Fibroblast of skin of abdomen (primary cell): ENCODE data around the gene CCDC69.
"Not testable (repeated sequence)": the region's sequence is repeated elsewhere in the genome, so short reads cannot be mapped to it uniquely, and the experiment has no call there.

ENCODE experiments used
- DNase-seq: peaks from one replicate; pipeline ENCODE4 v3.0.0-alpha.2; 2013

Gene CCDC69

GRCh38 chr5:151222054-151222789 is 1.7 kb downstream of the CCDC69 start:
- no peak for DNase-seq

- DNase-seq: no peak
Measured at GRCh38 chr5:151221574-151221973, 2.3 kb downstream of the CCDC69 start.

GRCh38 chr5:151219789-151220188 is 4.1 kb downstream of the CCDC69 start:
- DNase-seq: no peak

GRCh38 chr5:151219138-151219537 is 4.8 kb downstream of the CCDC69 start:
- no peak for DNase-seq

DNA sequence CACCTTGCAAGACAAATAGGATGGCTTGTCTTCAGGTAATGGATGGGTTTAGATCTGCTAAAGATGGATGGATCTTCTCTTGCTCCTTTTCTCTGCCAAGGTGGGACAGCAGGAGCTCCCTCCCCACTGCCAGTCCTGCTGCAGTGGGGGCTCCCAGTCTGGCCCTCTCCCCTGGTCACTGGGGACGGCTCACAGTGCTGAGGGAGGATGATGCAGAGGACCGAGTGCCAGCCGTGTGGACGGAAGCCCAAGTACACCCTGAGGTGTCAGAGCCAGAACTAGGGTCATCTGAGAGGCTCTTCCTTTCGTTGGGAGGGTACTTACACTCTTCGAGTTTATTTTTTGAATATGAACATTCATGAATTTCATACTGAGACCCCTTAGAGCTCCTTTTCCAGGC is 5.7 kb downstream of the CCDC69 start:
- DNase-seq: no peak

DNA sequence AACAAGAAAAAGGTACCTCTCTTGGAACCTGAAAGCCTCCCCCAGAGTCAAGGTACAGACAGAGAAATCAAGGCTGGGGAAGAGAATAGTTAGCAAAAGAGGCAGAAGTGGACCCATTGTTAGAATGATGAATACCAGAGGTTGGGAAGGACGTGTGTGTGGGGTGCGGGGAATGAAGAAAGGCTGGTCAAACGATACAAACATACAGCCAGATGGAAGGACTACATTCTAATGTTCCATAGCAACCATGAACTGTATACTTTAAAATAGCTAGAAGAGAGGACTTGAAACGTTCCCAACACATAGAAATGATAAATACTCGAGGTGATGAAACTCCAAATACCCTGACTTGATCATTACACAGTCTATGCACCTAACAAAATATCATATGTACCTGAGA is 7.1 kb downstream of the CCDC69 start:
- DNase-seq: no peak

- no peak for DNase-seq
Measured at GRCh38 chr5:151215546-151215880, 8.4 kb downstream of the CCDC69 start.

GRCh38 chr5:151214614-151215545 is 9.0 kb downstream of the CCDC69 start:
- DNase-seq: no peak

DNA sequence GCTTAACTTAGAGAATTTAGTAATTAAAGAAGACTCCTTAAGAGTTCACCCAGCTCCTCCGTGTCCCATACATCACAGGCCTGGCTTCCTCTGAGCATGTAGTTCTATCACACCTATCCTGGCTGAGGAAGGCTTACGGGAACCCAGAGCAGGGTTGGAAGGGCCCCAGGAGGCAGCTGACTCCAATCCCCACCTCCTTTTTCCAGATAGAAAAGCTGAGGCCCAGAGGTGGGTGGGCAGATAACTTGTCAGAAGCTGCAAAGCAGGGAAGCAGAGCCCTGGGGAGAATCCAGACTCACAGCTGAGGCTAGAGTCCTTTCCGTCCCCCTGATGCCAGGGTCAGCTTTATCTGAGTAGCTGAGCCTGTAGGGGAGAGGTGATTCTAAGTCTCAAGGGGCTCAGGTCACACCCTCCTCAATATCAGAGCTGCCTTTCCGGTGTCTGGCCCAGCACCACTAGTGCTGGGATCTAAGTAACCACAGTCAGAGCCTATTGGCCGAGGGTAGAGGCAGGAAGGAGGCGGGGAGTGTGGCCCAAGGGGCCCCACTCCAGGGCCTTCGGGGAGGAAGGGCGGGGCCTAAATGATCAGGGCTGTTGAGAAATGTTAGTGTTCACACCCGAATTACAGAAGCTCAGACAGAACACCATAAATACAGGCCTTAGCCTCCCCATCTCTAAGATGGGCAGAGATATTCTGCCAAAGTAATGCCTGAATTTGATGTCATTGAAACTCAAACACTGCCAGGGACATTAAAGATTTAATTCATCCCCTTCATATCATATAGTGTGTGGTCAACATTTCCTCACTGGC is 9.9 kb downstream of the CCDC69 start:
- DNase-seq: peak; percentile 34

- no peak for DNase-seq
Measured at GRCh38 chr5:151212406-151212798, 11.5 kb downstream of the CCDC69 start.

DNA sequence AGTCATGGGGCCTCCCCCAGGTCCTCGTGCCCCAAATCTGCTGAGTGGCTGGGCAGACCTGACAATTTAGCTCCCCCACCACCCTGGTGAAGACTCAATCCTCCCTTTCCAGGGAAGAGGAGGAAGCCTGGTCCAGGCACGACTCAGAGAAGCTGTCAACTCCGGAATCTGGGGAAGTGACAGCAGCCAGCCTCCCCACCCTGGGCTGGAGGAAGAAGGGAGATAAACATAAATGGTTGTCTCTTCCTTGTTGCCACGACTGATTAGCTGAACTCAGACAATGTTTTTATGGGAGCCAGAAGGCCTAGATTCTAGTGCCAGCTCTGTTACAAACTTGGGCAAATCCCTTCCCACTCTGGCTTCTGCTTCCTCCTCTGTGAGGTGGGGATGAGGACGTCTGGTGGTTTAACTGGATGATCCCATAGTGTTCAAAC is 15.4 kb downstream of the CCDC69 start:
- DNase-seq: no peak

DNA sequence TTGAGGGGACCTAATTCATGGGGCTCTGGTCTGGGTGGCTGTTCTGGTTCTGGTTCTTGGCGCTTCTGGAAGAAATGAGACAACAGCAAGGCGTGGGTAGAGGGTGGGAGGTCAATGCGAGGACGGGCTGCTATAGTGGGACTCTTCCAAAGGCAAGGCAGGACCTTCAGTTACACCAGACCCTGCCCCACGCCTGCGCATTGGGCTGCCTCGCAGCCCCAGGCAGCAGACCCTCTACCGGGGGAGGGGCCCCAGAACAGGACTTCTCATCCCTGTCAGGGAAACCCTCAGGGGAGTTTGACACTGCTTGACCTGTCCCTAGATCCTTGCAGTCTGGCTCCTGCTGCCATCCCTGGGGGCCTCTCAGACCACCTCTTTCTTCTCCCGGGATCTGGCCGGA is 18.5 kb downstream of the CCDC69 start:
- no peak for DNase-seq

DNA sequence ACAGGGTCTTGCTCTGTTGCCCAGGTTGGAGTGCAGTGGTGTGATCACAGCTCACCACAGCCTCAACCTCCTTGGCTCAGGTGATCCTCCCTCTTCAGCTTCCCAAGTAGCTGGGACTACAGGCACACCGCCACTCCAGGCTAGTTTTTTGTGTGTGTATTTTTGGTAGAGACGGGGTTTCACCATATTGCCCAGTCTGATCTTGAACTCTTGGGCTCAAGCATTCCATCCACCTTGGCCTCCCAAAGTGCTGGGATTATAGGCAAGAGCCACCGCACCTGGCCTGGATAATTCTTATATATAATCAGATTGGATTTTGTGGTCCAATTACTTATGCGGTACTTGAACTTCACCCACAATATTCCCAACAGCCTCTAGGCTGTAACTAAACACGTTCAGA is 19.8 kb downstream of the CCDC69 start:
- DNase-seq: no peak

- peak; percentile 70 for DNase-seq
Measured at GRCh38 chr5:151202381-151203139, 21.3 kb downstream of the CCDC69 start.

DNA sequence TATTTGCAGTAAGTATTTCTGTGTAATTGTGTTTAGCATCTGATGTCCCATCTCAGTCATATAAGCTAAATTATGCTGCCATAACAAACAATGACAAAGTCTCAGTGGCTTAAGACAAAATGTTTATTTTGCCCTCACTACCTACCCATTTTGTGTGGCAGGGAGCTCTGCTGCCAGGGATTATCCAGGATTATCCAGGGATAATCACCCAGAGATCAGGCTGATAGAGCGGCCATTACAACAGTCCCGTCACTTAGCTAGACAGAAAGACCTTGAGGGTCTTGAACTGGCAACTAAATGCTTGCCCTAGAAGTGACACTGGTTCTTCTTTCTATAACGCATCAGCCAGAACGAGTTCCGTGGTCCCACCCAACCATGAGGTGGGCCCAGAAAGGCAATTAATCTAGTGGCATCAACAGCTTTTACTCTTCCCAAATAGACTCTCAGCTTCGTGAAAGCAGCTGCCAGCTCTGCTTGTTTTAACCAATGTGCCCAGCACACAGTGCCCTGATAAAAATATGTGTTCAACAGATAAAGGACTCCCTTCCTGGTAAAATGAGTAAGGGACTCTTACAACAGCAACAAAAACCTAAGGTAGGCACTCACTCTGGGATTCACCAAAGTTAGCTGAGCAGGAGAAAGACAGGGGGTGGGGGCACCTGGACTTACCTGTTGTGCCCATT is 22.8 kb downstream of the CCDC69 start:
- no peak for DNase-seq

DNA sequence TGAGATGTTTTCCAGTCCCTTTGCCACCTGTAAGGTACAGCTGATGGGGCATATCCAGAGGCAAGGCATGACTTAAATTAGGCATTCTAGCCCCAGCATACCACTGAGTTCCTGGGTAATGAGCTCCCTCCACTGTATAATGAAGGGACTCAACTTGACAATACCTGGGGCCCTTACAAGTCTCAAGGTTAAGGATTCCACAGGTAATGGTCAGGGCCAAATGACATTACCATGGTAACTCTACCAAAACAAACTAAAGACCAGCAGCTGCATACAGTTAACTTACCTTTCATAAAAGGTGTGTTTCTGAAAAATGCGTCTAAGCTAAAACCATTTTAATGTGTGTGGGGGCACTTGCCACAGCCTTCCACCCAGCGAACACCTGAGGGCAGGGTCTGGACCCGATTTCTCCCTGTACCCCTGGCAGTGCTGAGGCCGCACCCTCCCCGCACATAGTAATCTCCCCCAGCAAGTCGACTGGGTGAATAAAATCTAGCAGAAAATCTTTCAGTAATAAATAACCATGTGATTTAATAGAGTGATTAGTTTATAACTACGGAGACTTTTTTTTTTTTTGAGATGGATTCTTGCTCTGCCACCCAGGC is 24.2 kb downstream of the CCDC69 start:
- DNase-seq: no peak

DNA sequence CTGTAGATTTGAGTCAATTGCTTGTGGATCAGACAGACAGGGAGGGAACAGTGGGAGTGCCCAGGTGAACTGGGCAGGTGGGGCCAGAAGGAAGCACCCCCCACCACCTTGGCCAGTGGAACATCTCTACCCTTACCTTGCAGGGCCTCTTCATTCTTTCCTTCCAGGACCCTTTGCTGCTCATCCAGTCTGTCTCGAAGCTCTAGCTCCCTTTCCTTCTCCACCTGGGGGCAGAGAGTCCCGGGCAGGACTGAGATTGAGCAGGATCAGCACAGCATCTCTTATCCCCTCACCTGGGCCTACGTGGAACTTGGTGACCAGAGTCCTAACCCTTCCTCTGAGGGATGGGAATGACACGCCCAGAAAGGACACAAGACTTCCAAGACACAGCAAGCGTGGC is 25.0 kb downstream of the CCDC69 start:
- no peak for DNase-seq

DNA sequence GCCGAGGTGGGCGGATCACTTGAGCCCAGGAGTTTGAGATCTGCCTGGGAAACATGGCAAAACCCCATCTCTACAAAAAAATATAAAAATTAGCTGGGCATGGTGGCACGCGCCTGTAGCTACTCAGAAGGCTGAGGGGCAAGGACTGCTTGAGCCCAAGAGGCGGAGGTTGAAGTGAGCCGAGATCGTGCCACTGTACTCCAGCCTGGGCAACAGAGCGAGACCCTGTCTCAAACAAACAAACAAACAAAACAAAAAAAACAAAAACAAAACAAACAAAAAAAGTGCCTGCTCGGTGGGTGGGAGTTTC is 26.6 kb downstream of the CCDC69 start:
- DNase-seq: not testable (repeated sequence)

- no peak for DNase-seq
Measured at GRCh38 chr5:151196556-151197290, 27.2 kb downstream of the CCDC69 start.

- peak; percentile 27 for DNase-seq
Measured at GRCh38 chr5:151195622-151196021, 28.3 kb downstream of the CCDC69 start.

DNA sequence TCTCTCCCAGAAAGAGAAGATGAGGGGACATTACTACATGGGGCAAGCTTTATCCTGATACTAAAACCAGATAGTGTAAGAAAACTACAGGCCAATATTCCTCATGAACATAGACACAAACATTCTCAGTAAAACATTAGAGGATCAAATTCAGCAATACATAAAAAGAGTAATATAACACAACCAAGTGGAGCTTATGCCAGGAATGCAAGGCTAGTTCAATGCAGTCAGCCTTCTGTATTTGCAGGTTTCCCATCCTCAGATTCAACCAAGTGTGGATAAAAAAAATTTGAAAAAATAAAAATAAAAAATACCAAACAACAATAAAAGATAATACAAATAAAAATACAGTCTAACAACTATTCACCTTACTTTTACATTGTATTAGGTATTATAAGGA is 31.3 kb downstream of the CCDC69 start:
- no peak for DNase-seq
